ENCODE measurements around the gene PRSS3.
"Not testable (repeated sequence)": the region's sequence is repeated elsewhere in the genome, so short reads cannot be mapped to it uniquely, and the experiment has no call there.

The PRSS3 gene

DNA sequence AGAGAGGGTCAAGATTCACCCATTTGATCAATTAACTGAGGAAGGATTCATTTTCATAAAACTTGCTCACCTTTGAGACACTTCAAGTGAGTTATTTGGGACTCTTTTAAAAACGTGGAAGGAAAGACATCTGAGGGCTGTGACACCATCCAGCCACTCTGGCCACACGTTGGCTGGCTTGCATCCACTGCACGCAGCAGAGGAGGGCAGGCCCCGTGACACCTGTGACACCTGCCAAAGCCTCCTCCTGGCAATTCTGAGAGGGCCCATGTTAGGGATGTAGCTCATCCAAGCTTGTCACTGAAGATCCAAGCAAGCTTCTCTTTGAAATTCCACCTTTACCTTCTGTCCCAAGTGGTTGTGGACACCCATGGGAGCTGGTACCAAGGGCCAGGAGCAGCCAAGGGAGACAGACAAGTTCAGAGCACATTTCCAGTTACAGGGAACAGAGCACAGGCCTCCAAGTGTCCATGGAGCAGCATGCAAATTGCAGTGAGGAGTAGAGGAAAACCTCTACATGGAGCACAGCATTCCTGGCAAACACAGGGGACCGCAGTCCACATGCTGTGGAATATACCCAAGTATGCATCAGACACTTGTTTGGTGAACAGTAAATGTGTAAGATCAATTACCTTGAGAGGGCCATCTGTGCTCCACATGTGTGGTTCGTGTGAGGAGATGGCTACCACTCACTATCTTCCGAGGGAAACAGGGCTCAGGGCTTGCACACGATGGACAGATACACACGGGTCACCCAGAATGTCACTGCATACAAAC is 4.8 kb downstream of the PRSS3 start:
- Histone ChIP-seq H3K27me3 (replicated peaks; ENCODE audit: control insufficient read depth, insufficient read depth, low read length, poor library complexity, severe bottlenecking) (no peaks in the 10 kb centered on the region), H3K27ac (ENCODE audit: insufficient read depth, low read length, poor library complexity, severe bottlenecking) (no peak overlapping the region), H3K9me3 (ENCODE audit: control insufficient read depth, low read length) (no peaks in the 10 kb centered on the region), H3K4me3 (ENCODE audit: insufficient read depth, low read depth, low read length, poor library complexity, severe bottlenecking) (no peak overlapping the region), H3K4me1 (ENCODE audit: control insufficient read depth, insufficient read depth, low read length, poor library complexity, severe bottlenecking) (no peaks in the 10 kb centered on the region), H3K36me3 (ENCODE audit: control insufficient read depth, insufficient read depth, low read length) (no peaks in the 10 kb centered on the region)
- no peak for DNase-seq

DNA sequence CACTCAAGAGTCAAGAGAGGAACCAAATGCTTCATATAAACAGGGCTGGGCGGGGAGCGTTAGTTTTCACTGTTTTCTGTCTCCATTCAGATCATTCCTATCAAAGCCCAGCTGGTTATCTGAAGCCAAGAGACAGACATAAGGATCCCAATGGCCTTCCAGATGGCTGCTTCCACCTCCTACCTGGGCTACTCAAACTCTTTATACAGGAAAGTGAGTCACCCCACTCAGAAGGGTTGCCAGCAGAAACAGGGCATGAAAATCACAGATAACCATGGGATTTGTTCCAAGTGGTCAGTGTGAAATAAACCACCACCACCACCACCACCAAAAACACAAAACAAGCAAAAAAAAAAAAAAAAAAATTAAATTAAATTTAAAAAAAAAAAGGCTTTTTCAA is 5.5 kb downstream of the PRSS3 start:
- H3K4me3 ChIP-seq (ENCODE audit: insufficient read depth, low read depth, low read length, poor library complexity, severe bottlenecking) = no peak overlapping the region
- no peak overlapping the region for H3K27ac ChIP-seq (ENCODE audit: insufficient read depth, low read length, poor library complexity, severe bottlenecking)
- no peak for DNase-seq
- no peaks in the 10 kb centered on the region for H3K4me1 ChIP-seq (ENCODE audit: control insufficient read depth, insufficient read depth, low read length, poor library complexity, severe bottlenecking)
- no peaks in the 10 kb centered on the region for H3K9me3 ChIP-seq (ENCODE audit: control insufficient read depth, low read length)
- H3K36me3 ChIP-seq (ENCODE audit: control insufficient read depth, insufficient read depth, low read length) = no peaks in the 10 kb centered on the region
- H3K27me3 ChIP-seq (replicated peaks; ENCODE audit: control insufficient read depth, insufficient read depth, low read length, poor library complexity, severe bottlenecking) = no peaks in the 10 kb centered on the region

DNA sequence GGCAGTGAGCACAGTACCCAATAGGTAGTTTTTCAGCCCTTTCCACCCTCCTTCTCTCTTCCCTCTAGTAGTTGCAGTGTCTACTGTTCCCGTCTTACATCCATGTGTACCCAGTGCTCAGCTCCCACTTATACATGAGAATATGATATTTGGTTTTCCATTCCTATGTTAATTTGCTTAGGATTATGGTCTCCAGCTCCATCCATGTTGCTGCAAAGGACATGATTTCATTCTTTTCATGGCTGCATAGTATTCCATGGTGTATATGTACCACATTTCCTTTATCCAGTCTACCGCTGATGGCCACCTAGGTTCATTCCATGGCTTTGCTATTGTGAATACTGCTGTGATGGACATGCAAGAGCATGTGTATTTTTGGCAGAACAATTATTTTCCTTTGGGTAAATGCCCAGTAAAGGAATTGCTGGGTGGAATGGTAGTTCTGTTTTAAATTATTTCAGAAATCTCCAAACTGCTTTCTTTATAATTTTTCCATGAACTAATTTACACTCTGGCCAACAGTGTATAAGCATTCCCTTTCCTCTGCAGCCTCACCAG is 6.7 kb downstream of the PRSS3 start:
- not testable (repeated sequence) for DNase-seq; H3K27me3 ChIP-seq (replicated peaks; ENCODE audit: control insufficient read depth, insufficient read depth, low read length, poor library complexity, severe bottlenecking); H3K36me3 ChIP-seq (ENCODE audit: control insufficient read depth, insufficient read depth, low read length); H3K27ac ChIP-seq (ENCODE audit: insufficient read depth, low read length, poor library complexity, severe bottlenecking); H3K4me3 ChIP-seq (ENCODE audit: insufficient read depth, low read depth, low read length, poor library complexity, severe bottlenecking); H3K9me3 ChIP-seq (ENCODE audit: control insufficient read depth, low read length); H3K4me1 ChIP-seq (ENCODE audit: control insufficient read depth, insufficient read depth, low read length, poor library complexity, severe bottlenecking)

DNA sequence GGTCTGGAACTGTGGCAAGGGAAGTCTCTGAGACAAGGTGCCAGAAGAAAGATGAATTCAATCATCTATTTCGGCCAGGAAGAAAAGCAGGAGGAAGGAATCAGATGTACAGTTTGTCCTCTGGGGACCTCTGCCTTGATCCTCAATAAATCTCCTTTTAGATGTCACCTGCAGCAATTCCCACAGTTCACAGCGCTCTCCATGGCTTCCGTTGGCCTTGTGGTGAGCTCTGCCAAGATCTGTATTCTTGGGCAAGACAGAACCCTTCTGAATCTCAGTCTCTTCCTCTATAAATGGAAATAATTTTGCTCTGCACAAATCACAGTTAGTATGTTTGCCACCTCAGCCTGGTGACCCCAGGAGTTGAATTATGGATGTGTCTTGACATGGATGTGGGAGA is 8.8 kb downstream of the PRSS3 start:
- H3K9me3 ChIP-seq (ENCODE audit: control insufficient read depth, low read length); H3K27ac ChIP-seq (ENCODE audit: insufficient read depth, low read length, poor library complexity, severe bottlenecking); H3K4me3 ChIP-seq (ENCODE audit: insufficient read depth, low read depth, low read length, poor library complexity, severe bottlenecking); H3K36me3 ChIP-seq (ENCODE audit: control insufficient read depth, insufficient read depth, low read length); H3K4me1 ChIP-seq (ENCODE audit: control insufficient read depth, insufficient read depth, low read length, poor library complexity, severe bottlenecking); DNase-seq; H3K27me3 ChIP-seq (replicated peaks; ENCODE audit: control insufficient read depth, insufficient read depth, low read length, poor library complexity, severe bottlenecking): not testable (repeated sequence)

DNA sequence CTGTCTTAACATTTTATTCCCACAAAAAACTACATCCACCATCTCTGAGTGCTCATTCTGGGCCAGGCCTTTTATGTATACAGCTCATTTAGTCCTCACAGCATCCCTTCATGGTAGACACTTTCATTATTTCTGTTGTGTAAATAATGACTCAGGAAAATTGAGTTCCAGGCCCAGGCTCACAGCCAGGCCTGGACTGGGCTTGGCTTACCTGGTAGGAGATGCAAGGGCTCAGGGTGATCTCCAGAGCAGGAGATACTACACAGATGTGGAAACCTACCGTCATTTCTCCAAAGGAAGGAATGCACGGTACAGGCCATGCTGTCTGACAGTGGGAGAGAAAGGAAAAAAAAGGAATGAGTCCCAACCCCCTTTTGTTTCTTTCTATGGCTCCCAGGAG is 11.8 kb downstream of the PRSS3 start:
- H3K9me3 ChIP-seq (ENCODE audit: control insufficient read depth, low read length); H3K4me1 ChIP-seq (ENCODE audit: control insufficient read depth, insufficient read depth, low read length, poor library complexity, severe bottlenecking); H3K27ac ChIP-seq (ENCODE audit: insufficient read depth, low read length, poor library complexity, severe bottlenecking); H3K4me3 ChIP-seq (ENCODE audit: insufficient read depth, low read depth, low read length, poor library complexity, severe bottlenecking); H3K36me3 ChIP-seq (ENCODE audit: control insufficient read depth, insufficient read depth, low read length); H3K27me3 ChIP-seq (replicated peaks; ENCODE audit: control insufficient read depth, insufficient read depth, low read length, poor library complexity, severe bottlenecking); DNase-seq: not testable (repeated sequence)

DNA sequence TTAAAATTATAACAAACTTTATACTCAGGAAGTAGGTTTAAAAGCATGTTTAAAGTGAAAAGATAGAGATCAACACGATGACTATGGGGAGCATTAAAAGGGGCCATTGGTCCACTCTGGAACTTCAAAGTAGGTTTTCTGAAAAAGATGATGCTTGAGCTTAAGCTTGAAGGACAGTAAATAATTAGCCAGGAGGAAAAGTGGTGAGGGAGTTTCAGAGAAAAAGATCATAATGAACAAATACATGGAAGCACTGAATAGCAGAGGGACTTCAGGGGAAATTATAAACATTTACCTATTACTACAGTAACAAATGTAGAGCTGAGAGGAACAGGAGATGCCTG is 13.6 kb downstream of the PRSS3 start:
- H3K4me3 ChIP-seq (ENCODE audit: insufficient read depth, low read depth, low read length, poor library complexity, severe bottlenecking); H3K27ac ChIP-seq (ENCODE audit: insufficient read depth, low read length, poor library complexity, severe bottlenecking); H3K9me3 ChIP-seq (ENCODE audit: control insufficient read depth, low read length); H3K4me1 ChIP-seq (ENCODE audit: control insufficient read depth, insufficient read depth, low read length, poor library complexity, severe bottlenecking); DNase-seq; H3K27me3 ChIP-seq (replicated peaks; ENCODE audit: control insufficient read depth, insufficient read depth, low read length, poor library complexity, severe bottlenecking); H3K36me3 ChIP-seq (ENCODE audit: control insufficient read depth, insufficient read depth, low read length): not testable (repeated sequence)

DNA sequence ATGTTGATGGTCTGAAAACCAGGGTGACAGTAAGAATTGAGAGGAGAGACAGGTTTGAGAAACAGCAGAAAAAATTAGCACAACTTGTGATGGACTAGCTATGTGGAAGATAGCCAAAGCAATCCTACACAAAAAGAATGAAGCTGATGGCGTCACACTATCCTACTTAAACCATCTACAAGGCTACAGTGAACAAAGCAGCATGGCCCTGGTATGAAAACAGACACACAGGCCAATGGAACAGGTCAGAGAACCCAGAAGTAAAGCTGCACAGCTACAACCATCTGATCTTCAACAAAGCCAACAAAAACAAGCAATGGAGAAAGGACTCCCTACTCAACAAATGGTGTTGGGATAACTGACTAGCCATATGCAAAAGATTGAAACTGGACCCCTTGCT is 14.1 kb downstream of the PRSS3 start:
- no peaks in the 10 kb centered on the region for H3K27me3 ChIP-seq (replicated peaks; ENCODE audit: control insufficient read depth, insufficient read depth, low read length, poor library complexity, severe bottlenecking)
- no peaks in the 10 kb centered on the region for H3K9me3 ChIP-seq (ENCODE audit: control insufficient read depth, low read length)
- DNase-seq = no peak
- no peak overlapping the region for H3K4me3 ChIP-seq (ENCODE audit: insufficient read depth, low read depth, low read length, poor library complexity, severe bottlenecking)
- H3K4me1 ChIP-seq (ENCODE audit: control insufficient read depth, insufficient read depth, low read length, poor library complexity, severe bottlenecking) = peaks cover 2% of the 10 kb centered on the region
- no peaks in the 10 kb centered on the region for H3K36me3 ChIP-seq (ENCODE audit: control insufficient read depth, insufficient read depth, low read length)
- H3K27ac ChIP-seq (ENCODE audit: insufficient read depth, low read length, poor library complexity, severe bottlenecking) = no peak overlapping the region

DNA sequence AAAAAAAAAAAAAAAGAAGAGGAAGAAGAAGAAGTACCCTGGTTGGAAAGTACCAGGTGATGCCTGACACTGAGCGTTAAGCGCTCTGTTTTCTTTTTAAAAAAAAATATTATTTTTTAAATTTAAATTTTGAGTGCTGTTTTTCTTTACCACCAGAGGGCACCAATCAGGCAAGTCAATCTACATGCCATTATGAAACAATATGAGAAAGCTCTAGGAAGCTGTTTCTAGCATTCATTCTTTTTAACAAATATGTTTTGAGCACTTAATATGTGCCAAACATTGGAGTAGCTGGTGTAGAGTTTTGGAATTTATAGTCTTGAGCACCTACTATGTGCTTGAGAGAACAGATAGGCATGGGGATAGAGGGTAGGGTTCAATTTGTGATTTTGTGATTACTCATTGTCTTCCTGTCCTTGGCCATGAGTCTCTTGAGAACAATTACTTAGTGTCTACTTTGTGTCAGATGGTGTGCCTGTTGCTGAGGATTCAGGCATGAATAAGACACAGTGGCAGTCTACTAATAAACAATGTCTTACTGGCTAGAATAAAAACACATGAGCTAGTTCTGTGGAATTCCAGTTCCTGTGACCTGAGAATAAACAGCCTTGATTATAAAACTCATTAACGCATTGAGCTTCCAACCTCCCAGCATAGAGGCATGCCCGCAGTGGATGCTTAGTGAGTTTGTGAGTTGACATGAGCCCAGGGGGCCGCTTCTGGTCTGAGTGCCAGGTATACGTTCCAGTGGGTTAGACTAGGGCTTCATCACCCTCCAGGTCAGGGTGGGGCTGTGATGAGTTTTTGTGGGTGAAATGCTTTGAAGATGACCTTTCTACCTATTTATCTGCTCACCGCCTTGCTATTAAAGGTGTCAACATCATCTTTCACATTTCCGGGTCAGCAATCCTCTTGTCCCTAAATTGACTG is 18.6 kb downstream of the PRSS3 start:
- no peaks in the 10 kb centered on the region for H3K9me3 ChIP-seq (ENCODE audit: control insufficient read depth, low read length)
- H3K4me3 ChIP-seq (ENCODE audit: insufficient read depth, low read depth, low read length, poor library complexity, severe bottlenecking) = no peak overlapping the region
- H3K27ac ChIP-seq (ENCODE audit: insufficient read depth, low read length, poor library complexity, severe bottlenecking) = no peak overlapping the region
- H3K27me3 ChIP-seq (replicated peaks; ENCODE audit: control insufficient read depth, insufficient read depth, low read length, poor library complexity, severe bottlenecking) = no peaks in the 10 kb centered on the region
- DNase-seq = peak in 1 of 3 donors; percentile 4
- peaks cover 16% of the 10 kb centered on the region for H3K4me1 ChIP-seq (ENCODE audit: control insufficient read depth, insufficient read depth, low read length, poor library complexity, severe bottlenecking)
- no peaks in the 10 kb centered on the region for H3K36me3 ChIP-seq (ENCODE audit: control insufficient read depth, insufficient read depth, low read length)

DNA sequence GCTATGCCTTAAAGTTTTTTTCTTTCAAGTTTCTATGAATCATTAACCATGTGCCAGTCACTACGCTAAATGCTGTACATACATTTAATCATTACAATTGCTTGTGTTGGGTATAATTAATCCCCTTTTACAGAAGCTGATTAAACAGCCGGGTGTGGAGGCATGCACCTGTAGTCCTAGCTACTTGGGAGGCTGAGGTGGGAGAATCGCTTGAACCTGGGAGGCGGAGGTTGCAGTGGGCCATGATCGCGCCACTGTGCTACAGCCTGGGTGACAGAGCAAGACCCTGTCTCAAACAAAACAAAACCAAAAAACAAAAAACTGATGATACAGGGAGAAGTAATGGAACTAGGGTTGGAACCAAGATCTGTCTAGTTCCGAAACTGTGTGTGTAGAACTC is 20.4 kb downstream of the PRSS3 start:
- H3K27me3 ChIP-seq (replicated peaks; ENCODE audit: control insufficient read depth, insufficient read depth, low read length, poor library complexity, severe bottlenecking) = no peaks in the 10 kb centered on the region
- DNase-seq = no peak
- H3K9me3 ChIP-seq (ENCODE audit: control insufficient read depth, low read length) = no peaks in the 10 kb centered on the region
- peaks cover 20% of the 10 kb centered on the region for H3K4me1 ChIP-seq (ENCODE audit: control insufficient read depth, insufficient read depth, low read length, poor library complexity, severe bottlenecking)
- H3K27ac ChIP-seq (ENCODE audit: insufficient read depth, low read length, poor library complexity, severe bottlenecking) = peak overlapping the region; percentile 98
- no peak overlapping the region for H3K4me3 ChIP-seq (ENCODE audit: insufficient read depth, low read depth, low read length, poor library complexity, severe bottlenecking)
- H3K36me3 ChIP-seq (ENCODE audit: control insufficient read depth, insufficient read depth, low read length) = no peaks in the 10 kb centered on the region
